Measurements from ENCODE around the gene SPATA25. TPM values are rescaled to one million over a fixed set of nuclear protein-coding genes. Genes with fewer than 3 reads are reported as not detected.

Gene SPATA25
- total RNA-seq, 4 donors from 2014 or later, result 1.9 to 12.9 (median 6.4) TPM; not detected in 1

- WGBS, result 3% methylated on average over 55 of the region's 79 CpGs
- Histone ChIP-seq H3K27me3 (no peaks in the 10 kb centered on the region), H3K9me3 (no peaks in the 10 kb centered on the region), H3K27ac (peak overlapping the region; percentile 76), H3K36me3 (peaks cover 42% of the 10 kb centered on the region), H3K4me3 (peak overlapping the region; percentile 66), H3K4me1 (peaks cover 32% of the 10 kb centered on the region)
- TF ChIP-seq CTCF (IDR thresholded peaks at IDR 0.05) (peak; percentile 25 to 49), POLR2A (IDR thresholded peaks at IDR 0.05) (no peak)
- DNase-seq (ENCODE audit: low spot score in 2 of 2), result peak; percentile 88 to 90
These were observed 2.9 kb upstream of the SPATA25 start for GRCh38 chr20:45890077-45890984.

GRCh38 chr20:45888681-45889080, 1.3 kb upstream of the SPATA25 start:
- no peaks in the 10 kb centered on the region for H3K27me3 ChIP-seq
- DNase-seq (ENCODE audit: low spot score in 2 of 2), result no peak
- no peaks in the 10 kb centered on the region for H3K9me3 ChIP-seq
- H3K27ac ChIP-seq, result no peak overlapping the region
- H3K36me3 ChIP-seq, result peaks cover 35% of the 10 kb centered on the region
- TF ChIP-seq POLR2A (IDR thresholded peaks at IDR 0.05) (no peak), CTCF (IDR thresholded peaks at IDR 0.05) (no peak), POLR2AphosphoS5 (IDR thresholded peaks at IDR 0.05) (no peak), EP300 (IDR thresholded peaks at IDR 0.05) (no peak)
- H3K4me1 ChIP-seq, result peaks cover 38% of the 10 kb centered on the region
- no peak overlapping the region for H3K4me3 ChIP-seq
- 100% methylated on average over 2 of the region's 3 CpGs for WGBS

- DNase-seq (ENCODE audit: low spot score in 2 of 2), result no peak
- peaks cover 29% of the 10 kb centered on the region for H3K4me1 ChIP-seq
- H3K9me3 ChIP-seq, result no peaks in the 10 kb centered on the region
- WGBS, result 87% methylated on average over 16 of the region's 19 CpGs
- H3K27me3 ChIP-seq, result no peaks in the 10 kb centered on the region
- peaks cover 37% of the 10 kb centered on the region for H3K36me3 ChIP-seq
- H3K4me3 ChIP-seq, result no peak overlapping the region
- TF ChIP-seq POLR2A (IDR thresholded peaks at IDR 0.05) (no peak), EP300 (IDR thresholded peaks at IDR 0.05) (no peak), CTCF (IDR thresholded peaks at IDR 0.05) (no peak), POLR2AphosphoS5 (IDR thresholded peaks at IDR 0.05) (no peak)
- H3K27ac ChIP-seq, result no peak overlapping the region
These were observed 654 bp downstream of the SPATA25 start for GRCh38 chr20:45886590-45887345.

- TF ChIP-seq CTCF (IDR thresholded peaks at IDR 0.05), result no peak
- no peak for TF ChIP-seq EP300 (IDR thresholded peaks at IDR 0.05)
- no peak for TF ChIP-seq POLR2AphosphoS5 (IDR thresholded peaks at IDR 0.05)
- no peak for TF ChIP-seq POLR2A (IDR thresholded peaks at IDR 0.05)
- Histone ChIP-seq H3K9me3 (no peaks in the 10 kb centered on the region), H3K36me3 (peaks cover 44% of the 10 kb centered on the region), H3K4me3 (no peak overlapping the region), H3K27ac (no peak overlapping the region), H3K27me3 (no peaks in the 10 kb centered on the region), H3K4me1 (peaks cover 28% of the 10 kb centered on the region)
- 87% methylated on average over 8 of the region's 9 CpGs for WGBS
- DNase-seq (ENCODE audit: low spot score in 2 of 2), result no peak
These were observed 4.3 kb downstream of the SPATA25 start for GRCh38 chr20:45883100-45883469.
